ENCODE results near the gene SEMA4B. TPM values are rescaled to one million over a fixed set of nuclear protein-coding genes. Genes with fewer than 3 reads are reported as not detected.

Gene SEMA4B
- 1 to 10 TPM; 5.8 to 7.5 TPM for total RNA-seq

GRCh38 chr15:90201130-90201943 is at the start of gene SEMA4B:
Gene SEMA4B, plus strand, starts transcription at chr15:90201330. Its CDS starts 249 bp downstream, at chr15:90201579.
- ChIA-PET POLR2A (interaction anchor here (0.7 to 1.8 kb wide), 5 partner anchors 9 to 64 kb away, joined by 3 to 8 read pairs (median 4); partner anchors contain the start of genes CIB1, GDPGP1 and NGRN), CTCF (interaction anchor here (0.6 to 2.6 kb wide), 6 partner anchors 10 to 791 kb away, joined by 3 to 12 read pairs (median 5); partner anchors contain the start of genes CIB1 and GDPGP1)

- POLR2A ChIA-PET, result interaction anchor here (0.6 kb wide), 1 partner anchor 46 kb away, joined by 4 read pairs; no protein-coding TSS in a partner anchor
- CTCF ChIA-PET, result interaction anchor here (1.2 kb wide), 1 partner anchor 8 kb away, joined by 4 read pairs; no protein-coding TSS in a partner anchor
These were observed 49.0 kb upstream of the SEMA4B start for GRCh38 chr15:90151989-90152645.

- ChIA-PET POLR2A (no interaction called here), CTCF (interaction anchor here (0.7 kb wide), 1 partner anchor 24 kb away, joined by 3 read pairs; no protein-coding TSS in a partner anchor)
These were observed 47.5 kb upstream of the SEMA4B start for GRCh38 chr15:90153658-90154057.

- CTCF ChIA-PET, result no interaction called here
- POLR2A ChIA-PET, result no interaction called here
These were observed 46.9 kb upstream of the SEMA4B start for GRCh38 chr15:90154246-90154645.

GRCh38 chr15:90154861-90155626 is 46.1 kb upstream of the SEMA4B start:
- CTCF ChIA-PET, result interaction anchor here (1.0 kb wide), 1 partner anchor 12 kb away, joined by 3 read pairs; no protein-coding TSS in a partner anchor
- POLR2A ChIA-PET, result no interaction called here

GRCh38 chr15:90159213-90159612 is 41.9 kb upstream of the SEMA4B start:
- POLR2A ChIA-PET, result no interaction called here
- CTCF ChIA-PET, result interaction anchor here (0.6 to 1.4 kb wide), 2 partner anchors 55 to 160 kb away, joined by 3 to 4 read pairs; no protein-coding TSS in a partner anchor

- ChIA-PET POLR2A (no interaction called here), CTCF (interaction anchor here (0.9 to 1.4 kb wide), 3 partner anchors 9 to 159 kb away, joined by 3 to 4 read pairs (median 3); no protein-coding TSS in a partner anchor)
These were observed 40.1 kb upstream of the SEMA4B start for GRCh38 chr15:90160781-90161727.

GRCh38 chr15:90161950-90162361 is 39.2 kb upstream of the SEMA4B start:
- ChIA-PET CTCF (no interaction called here), POLR2A (no interaction called here)

GRCh38 chr15:90162956-90163355 is 38.2 kb upstream of the SEMA4B start:
- ChIA-PET CTCF (no interaction called here), POLR2A (interaction anchor here (0.7 kb wide), 1 partner anchor 30 kb away, joined by 5 read pairs; no protein-coding TSS in a partner anchor)

- POLR2A ChIA-PET, result interaction anchor here (0.6 kb wide), 1 partner anchor 9 kb away, joined by 3 read pairs; no protein-coding TSS in a partner anchor
These were observed 36.9 kb upstream of the SEMA4B start for GRCh38 chr15:90164239-90164638.

GRCh38 chr15:90165157-90165556 is 36.0 kb upstream of the SEMA4B start:
- CTCF ChIA-PET, result interaction anchor here (0.6 to 1.3 kb wide), 3 partner anchors 56 to 122 kb away, joined by 3 to 10 read pairs (median 4); no protein-coding TSS in a partner anchor
- POLR2A ChIA-PET, result interaction anchor here (0.6 kb wide), 1 partner anchor 45 kb away, joined by 3 read pairs; no protein-coding TSS in a partner anchor

More at GRCh38 chr15:90164239-90164638, 36.9 kb upstream of the SEMA4B start:
- CTCF ChIA-PET, result interaction anchor here (0.6 to 1.3 kb wide), 3 partner anchors 57 to 857 kb away, joined by 3 to 10 read pairs (median 3); no protein-coding TSS in a partner anchor

- ChIA-PET POLR2A (interaction anchor here (0.6 kb wide), 1 partner anchor 45 kb away, joined by 3 read pairs; no protein-coding TSS in a partner anchor), CTCF (no interaction called here)
These were observed 35.3 kb upstream of the SEMA4B start for GRCh38 chr15:90165659-90166489.

GRCh38 chr15:90167121-90167520 is 34.0 kb upstream of the SEMA4B start:
- ChIA-PET CTCF (no interaction called here), POLR2A (no interaction called here)

- CTCF ChIA-PET, result interaction anchor here (0.7 kb wide), 1 partner anchor 460 kb away, joined by 3 read pairs; no protein-coding TSS in a partner anchor
- POLR2A ChIA-PET, result no interaction called here
These were observed 29.5 kb upstream of the SEMA4B start for GRCh38 chr15:90171623-90172022.

- ChIA-PET POLR2A (interaction anchor here (0.6 to 0.7 kb wide), 2 partner anchors 9 to 81 kb away, joined by 3 to 5 read pairs; no protein-coding TSS in a partner anchor), CTCF (no interaction called here)
These were observed 27.8 kb upstream of the SEMA4B start for GRCh38 chr15:90173372-90173771.

- ChIA-PET CTCF (no interaction called here), POLR2A (no interaction called here)
These were observed 26.8 kb upstream of the SEMA4B start for GRCh38 chr15:90174140-90174875.

Data from activated CD8-positive, alpha-beta memory T cell treated with anti-CD3 and anti-CD28 coated beads for 36 hours (primary cell).